Stimulated activated CD4-positive, alpha-beta T cell treated with anti-CD3 and anti-CD28 coated beads, Interleukin-4, amount 100 ng/mL, for 4 hours (primary cell): ENCODE data around the gene RPS16.
"Not testable (repeated sequence)": the region's sequence is repeated elsewhere in the genome, so short reads cannot be mapped to it uniquely, and the experiment has no call there.

ENCODE experiments used
- DNase-seq, 2 experiments: peaks; one replicate each; pipeline ENCODE4 v3.0.0-alpha.2; 2020

Gene RPS16

GRCh38 chr19:39435499-39436349 is at the start of gene RPS16:
RPS16 (minus strand) TSS chr19:39435949; CDS start chr19:39435895, 54 bp downstream.
- peak; percentile 99 for DNase-seq

- no peak for DNase-seq
Observed at GRCh38 chr19:39483141-39483540, 47.4 kb upstream of the RPS16 start.

DNA sequence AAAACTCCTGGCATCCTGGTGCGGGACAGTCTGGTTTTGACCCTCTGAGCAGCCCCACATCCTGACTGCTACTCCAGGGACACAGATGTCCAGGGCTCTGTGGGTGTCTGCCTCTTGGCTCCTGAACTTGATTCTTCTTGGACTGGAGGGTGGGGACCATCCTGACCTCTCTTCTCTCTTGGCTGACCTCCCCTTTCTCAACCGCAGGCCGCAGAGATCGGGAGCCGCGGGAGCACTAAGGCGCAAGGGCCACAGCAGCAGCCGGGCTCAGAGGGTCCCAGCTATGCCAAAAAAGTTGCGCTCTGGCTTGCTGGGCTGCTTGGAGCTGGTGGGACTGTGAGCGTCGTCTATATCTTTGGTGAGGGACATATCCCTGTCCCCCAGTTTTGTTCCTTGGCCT is 45.9 kb upstream of the RPS16 start:
- no peak for DNase-seq

- no peak for DNase-seq
Observed at GRCh38 chr19:39481229-39481545, 45.4 kb upstream of the RPS16 start.

DNA sequence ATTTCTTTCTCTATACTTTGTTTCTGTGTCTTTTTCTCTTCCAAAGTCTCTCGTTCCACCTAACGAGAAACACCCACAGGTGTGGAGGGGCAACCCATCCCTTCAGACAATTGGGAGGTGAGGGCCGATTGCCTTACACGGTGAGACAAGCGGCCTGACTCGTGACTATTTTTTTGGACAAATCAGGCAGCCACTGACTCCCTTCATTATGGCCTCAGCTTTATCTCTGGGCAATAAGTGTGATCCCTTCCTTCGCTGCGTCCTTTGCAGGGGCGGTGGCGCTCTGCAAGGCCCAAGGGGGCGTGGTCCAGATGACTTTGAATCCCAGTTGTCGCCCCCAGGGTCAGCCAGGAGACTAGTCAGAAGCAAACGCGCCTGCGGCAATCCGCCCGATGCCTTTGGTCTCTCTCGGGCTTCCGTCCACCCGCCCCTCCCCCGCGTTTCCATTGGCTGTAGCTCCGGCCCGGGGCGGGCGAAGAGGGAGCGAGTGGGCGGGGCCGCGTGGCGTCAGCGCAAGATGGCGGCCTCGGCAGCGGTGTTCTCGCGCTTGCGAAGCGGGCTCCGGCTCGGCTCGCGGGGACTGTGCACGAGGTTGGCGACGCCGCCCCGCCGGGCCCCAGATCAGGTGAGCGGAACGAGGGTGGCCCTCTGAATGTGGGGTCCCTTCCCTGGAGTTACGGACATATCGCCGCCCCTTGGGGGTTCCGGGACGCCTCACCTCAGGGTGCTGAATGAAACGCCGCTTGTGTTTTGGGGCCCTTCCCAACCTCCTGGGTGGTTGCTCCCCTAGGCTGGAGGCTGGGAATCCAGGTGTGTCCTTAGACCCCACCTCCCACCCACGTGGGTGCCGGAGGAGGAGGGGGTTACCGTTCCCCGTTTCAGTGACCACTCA is 44.8 kb upstream of the RPS16 start, which contains the start of gene TIMM50:
Gene TIMM50 (plus strand): TSS at position 502 of the 892 bp plus-strand sequence. CDS start 16 bp downstream, at position 518.
- peak; percentile 95 to 99 for DNase-seq

- no peak for DNase-seq
Observed at GRCh38 chr19:39479916-39480315, 44.2 kb upstream of the RPS16 start.

DNA sequence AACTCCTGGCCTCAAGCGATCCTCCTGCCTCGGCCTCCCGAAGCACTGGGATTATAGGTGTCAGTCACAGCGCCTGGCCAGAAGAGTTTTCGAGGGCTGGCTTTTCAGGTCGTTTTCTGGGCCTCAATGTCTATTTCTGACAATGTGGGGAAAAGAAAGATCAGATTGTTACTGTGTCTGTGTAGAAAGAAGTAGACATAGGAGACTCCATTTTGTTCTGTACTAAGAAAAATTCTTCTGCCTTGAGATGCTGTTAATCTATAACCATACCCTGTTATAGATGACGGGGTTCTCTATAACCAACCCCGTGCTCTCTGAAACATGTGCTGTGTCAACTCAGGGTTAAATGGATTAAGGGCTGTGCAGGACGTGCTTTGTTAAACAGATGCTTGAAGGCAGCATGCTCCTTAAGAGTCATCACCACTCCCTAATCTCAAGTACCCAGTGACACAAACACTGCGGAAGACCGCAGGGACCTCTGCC is 43.6 kb upstream of the RPS16 start:
- not testable (repeated sequence) for DNase-seq

- no peak for DNase-seq
Observed at GRCh38 chr19:39475748-39476147, 40.0 kb upstream of the RPS16 start.

GRCh38 chr19:39474139-39474620 is 38.4 kb upstream of the RPS16 start:
- DNase-seq, result peak; percentile 64 to 75

- DNase-seq, result no peak
Observed at GRCh38 chr19:39473443-39473960, 37.8 kb upstream of the RPS16 start.

- DNase-seq, result no peak
Observed at GRCh38 chr19:39472746-39473442, 37.1 kb upstream of the RPS16 start.

- no peak for DNase-seq
Observed at GRCh38 chr19:39471756-39472536, 36.2 kb upstream of the RPS16 start.

DNA sequence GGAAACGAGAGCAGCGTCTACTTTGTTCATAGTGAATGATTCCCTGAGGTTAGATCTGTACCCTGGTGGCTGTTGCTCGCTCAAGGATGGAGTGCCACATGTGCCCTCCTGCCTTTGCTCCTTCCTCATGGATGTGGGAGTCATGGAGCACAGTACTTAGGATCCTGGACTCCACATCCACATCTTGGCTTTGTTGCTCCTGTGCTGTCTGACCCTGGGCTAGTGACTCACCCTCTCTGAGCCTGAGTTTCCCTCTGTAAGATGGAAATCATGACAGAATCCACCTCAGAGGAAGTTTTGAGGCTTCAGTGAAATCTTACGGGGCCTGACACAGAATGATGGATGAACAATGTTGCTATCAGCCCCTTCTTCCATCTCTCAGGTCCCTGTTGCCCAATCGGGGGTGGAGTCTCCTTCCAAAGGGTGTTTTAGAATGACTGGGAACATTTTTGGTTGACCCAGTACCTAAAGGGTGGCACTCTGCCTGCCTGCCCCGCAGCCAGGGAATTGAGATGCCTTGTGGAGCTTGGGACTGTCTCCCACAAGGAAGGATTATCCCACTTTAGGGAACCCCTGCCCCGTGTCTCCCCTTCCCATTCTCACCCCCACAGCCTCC is 35.1 kb upstream of the RPS16 start:
- DNase-seq, result no peak

GRCh38 chr19:39469567-39469966 is 33.8 kb upstream of the RPS16 start:
- no peak for DNase-seq

- no peak for DNase-seq
Observed at GRCh38 chr19:39469036-39469435, 33.3 kb upstream of the RPS16 start.

- DNase-seq, result no peak
Observed at GRCh38 chr19:39467941-39468340, 32.2 kb upstream of the RPS16 start.

GRCh38 chr19:39465956-39466747 is 30.4 kb upstream of the RPS16 start:
- no peak for DNase-seq

- no peak for DNase-seq
Observed at GRCh38 chr19:39463403-39463802, 27.7 kb upstream of the RPS16 start.

DNA sequence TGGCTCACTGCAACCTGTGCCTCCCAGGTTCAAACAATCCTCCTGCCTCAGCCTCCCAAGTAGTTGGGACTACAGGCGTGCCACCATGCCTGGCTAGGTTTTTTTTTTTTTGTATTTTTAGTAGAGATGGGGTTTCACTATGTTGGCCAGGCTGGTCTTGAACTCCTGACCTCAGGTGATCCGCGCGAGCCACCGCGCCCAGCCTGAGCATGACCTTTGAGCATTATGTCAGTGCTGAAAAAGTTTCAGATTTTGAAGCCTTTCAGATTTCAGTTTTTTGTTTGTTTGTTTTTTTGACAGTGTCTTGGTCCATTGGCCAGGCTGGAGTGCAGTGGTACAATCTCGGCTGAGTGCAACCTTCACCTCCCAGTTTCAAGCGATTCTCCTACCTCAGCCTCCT is 15.5 kb upstream of the RPS16 start:
- DNase-seq, result not testable (repeated sequence)

DNA sequence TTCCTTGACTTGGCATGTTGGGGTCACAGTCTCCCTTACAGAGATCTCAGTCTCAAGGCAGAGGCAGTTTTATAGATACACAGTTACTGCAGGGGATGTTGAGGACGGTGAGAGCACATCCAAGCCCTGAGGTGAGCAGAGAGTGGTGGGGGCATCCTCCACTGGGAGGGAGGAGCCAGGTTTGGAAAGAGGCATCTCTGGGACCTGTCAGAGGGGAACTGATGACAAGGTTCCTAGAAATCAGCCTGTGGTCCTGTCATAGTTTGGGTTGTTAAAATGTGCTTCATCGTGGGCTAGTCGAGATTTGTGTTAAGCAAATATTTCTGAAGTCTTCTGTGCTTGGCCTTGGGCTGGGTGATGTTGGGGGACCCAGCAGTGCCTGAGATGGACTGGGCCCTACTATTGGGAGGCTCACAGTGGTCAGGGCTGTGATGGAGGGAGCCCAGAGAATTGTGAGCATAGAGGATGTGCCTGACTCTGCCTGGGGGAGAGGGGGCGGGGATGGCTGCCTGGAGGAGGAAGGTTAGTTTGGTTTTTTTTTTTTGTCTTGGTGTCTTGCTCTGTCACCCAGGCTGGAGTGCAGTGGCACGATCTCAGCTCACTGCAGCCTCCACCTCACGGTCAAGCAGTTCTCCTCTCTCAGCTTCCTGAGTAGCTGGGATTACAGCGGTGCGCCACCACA is 13.5 kb upstream of the RPS16 start:
- no peak for DNase-seq
